CD1c-positive myeloid dendritic cell (primary cell): ENCODE results near the gene DLG2.

Source experiments
- DNase-seq: peaks from one replicate; pipeline ENCODE4 v3.0.0-alpha.2; 2016; ENCODE audit errors: extremely low spot score

Gene DLG2

GRCh38 chr11:84289381-84289906 is 1337.7 kb downstream of the DLG2 start:
- DNase-seq, result no peak

DNA sequence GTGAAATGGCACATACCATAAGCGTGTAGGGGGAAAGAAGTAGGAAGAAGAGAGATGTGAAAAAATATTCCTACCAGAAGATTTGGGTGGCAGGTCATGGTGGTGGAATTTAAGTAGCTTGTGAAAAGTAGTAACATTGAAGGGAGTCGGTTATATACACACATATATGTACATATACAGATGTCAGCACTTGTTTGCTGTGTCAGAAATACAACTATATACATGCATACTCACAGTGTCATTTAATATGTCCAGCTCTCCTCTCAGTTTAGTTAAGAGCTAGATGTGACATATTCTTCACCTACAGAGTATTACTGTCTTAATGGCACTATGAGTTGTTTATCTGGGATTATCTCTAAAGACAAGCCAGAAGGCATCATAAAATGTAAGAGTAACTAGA is 1353.6 kb downstream of the DLG2 start:
- no peak for DNase-seq

- no peak for DNase-seq
Observed at GRCh38 chr11:84270466-84270865, 1356.7 kb downstream of the DLG2 start.

DNA sequence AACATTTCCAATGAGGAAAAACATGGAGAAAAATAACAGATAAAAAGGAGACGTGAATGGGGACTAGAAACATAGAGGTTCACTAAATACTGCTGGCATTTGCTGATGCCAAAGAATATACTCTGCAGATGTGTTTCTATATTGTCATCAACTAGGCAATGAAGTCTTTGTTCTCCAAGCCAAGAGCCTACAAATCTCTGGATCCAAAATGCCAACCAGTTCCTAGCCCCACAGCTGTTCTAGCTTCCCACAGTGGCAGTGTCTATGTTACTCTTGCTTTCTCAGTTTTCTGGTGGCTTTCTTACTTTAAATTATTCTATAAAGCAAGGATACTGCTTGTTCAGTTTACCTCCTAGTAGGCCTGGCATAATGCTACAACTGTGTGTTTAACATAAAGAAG is 1363.1 kb downstream of the DLG2 start:
- no peak for DNase-seq

- no peak for DNase-seq
Observed at GRCh38 chr11:84261707-84262106, 1365.4 kb downstream of the DLG2 start.

DNA sequence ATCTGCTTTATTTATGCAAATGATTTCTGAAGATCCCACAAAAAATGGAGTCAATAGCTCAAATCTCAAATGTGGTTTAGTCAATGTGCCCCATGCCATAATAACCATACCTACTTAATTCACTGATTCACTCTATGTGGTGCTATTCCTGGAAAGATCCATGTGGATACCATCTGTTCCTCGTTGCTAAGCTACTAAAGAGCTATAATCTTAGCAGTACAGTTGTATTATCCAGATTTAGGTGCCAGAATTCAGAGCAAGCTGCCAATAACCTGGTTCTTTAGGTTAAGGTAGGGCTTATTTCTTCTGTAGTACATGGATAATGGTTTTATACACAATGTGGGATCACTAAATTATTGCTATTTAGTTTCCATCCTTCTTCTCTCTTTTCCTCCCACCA is 1366.3 kb downstream of the DLG2 start:
- DNase-seq, result no peak

DNA sequence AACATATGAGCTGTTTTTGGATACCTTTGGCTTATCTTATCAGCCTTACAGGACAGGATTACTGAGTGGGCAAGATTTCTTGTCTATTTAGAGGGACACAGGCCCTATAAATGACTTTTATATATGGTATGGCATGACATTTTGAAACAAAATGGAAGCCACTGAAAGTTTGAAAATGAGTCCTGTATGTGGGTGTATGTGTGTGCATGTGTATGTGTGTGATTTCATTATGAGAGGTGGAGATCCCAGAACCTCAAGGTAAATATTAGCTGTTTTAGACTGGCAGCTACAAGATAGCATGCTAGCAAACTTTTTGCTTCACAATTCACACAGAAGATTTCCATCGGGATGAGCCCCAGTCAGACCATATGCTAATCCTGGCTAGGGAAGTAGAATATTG is 1370.5 kb downstream of the DLG2 start:
- DNase-seq, result no peak

DNA sequence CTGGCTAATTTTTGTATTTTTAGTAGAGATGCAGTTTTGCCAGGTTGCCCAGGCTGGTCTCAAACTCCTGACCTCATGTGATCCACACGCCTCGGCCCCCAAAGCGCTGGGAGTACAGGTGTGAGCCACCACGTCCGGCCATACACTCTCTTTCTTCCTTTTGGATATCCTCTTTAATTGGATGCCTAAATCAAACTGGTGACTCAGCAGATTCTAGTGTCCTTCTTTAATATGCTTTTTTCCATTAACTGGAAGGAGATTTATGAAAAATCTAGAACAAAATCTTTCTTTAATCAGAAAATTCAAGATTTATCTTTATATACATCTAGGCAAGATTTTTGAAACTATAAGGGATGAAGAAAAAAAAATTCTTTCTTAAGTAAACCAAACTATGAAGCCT is 1371.7 kb downstream of the DLG2 start:
- DNase-seq, result no peak

DNA sequence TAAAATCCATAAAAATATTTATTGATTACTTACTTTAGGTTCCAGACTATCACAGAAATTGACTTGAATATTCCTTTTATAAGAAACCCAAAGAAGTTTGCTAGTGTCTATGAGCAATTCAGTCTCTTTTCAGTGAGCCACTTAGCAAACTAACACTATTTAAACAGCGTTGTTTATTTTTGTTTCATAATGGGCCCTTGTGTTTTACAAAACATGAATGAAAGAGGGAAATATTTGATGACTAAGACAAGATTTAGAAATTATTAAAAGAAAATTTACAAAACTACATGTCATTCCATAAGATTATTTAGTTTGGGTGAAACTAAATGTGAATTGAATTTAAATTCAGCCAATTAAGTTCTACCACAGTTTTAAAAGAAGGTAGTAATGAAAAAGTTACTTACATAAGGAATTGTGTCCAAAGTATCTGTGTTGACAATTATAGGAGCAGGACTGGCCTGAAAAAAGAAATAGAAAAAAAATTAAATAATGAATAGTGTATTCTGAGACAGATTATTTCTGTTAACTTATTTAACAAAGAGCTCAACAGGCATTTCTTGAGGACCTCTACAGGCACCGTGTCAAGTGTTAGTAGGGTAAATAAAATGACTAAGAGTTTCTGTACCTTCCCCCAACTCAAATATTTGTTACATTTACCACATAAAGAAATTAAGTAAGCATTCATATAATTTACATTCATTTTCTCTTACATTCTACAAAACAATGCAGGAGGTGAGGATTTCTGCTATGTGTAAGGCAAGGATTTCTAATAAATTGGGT is 1376.1 kb downstream of the DLG2 start:
- DNase-seq, result no peak

DNA sequence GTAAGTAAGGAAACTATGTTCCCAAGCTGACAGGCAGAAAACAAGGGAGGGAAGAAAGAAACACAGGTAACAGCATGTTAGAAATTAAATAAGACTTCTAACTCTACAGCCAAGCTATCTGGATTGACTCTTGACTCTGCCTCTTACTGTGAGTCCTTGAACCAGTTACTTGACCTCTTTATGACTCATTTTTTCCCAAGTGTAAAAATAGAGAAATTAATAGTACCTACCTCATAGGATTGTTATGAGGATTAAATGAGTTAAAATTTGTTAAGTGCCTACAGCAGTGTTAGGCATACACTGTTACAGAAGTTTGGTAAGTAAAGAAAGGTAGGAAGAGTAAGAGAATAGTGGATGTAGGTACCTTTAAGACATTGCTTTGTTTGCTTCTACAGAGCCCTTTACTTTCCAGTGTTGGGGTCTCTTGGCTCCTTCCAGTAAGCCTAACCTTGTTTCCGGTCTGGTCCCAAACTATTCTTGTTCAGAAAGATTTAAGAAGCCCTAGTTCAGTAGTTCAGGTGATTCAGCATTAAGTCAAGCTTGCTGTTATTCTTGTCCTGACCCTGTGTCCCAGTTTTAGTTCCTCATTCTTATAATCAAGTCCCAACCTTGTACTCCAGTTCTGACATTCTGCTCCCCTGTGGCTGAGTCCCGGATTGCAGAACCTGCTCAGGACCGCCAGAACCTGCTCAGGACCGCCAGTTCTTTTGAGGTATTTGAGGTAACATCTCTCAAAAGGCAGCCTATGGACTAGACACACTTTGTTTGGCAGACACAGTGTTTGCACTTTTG is 1377.6 kb downstream of the DLG2 start:
- no peak for DNase-seq

GRCh38 chr11:84247926-84248325 is 1379.2 kb downstream of the DLG2 start:
- DNase-seq, result no peak

DNA sequence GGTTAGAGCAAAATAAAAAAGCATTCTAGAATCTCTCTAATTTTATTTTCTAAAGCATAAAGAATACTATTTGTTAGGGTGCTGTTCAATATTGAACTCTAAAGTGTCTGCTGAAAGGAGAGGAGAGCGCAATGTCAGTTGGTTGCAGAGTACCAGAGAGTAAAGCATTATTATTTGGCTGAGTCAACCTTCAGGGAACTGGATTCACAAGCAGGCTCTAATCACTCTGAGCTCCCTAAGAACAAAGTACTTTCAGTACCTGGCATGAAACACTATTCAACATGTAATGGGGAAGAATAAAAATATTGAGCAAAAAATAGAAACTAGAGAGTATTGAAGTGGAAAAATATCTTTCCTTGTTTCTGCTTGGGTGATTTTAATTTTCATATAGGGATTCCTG is 1380.0 kb downstream of the DLG2 start:
- DNase-seq, result no peak

GRCh38 chr11:84243629-84244263 is 1383.4 kb downstream of the DLG2 start:
- no peak for DNase-seq

GRCh38 chr11:84241343-84242131 is 1385.6 kb downstream of the DLG2 start:
- no peak for DNase-seq

GRCh38 chr11:84240847-84241246 is 1386.3 kb downstream of the DLG2 start:
- DNase-seq, result no peak

- no peak for DNase-seq
Observed at GRCh38 chr11:84236436-84236835, 1390.7 kb downstream of the DLG2 start.

- DNase-seq, result no peak
Observed at GRCh38 chr11:84234462-84235202, 1392.5 kb downstream of the DLG2 start.

DNA sequence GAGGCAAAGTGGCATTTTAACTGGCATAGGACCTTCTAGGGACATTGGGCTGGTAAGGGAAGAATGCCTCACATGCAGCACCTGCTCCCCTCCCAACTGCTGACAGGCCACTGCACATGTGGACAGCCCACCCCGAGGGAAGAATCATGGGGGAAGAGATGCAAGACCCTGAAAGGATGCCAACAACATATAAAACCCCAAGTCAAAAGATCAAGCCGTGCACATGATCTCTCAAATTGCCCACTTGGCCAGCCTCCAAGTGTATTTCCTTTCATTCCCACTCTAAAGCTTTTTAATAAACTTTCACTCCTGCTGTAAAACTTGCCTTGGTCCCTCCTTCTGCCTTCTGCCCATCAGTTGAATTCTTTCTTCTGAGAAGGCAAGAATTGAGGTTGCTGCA is 1393.1 kb downstream of the DLG2 start:
- DNase-seq, result no peak

- DNase-seq, result no peak
Observed at GRCh38 chr11:84232511-84232910, 1394.6 kb downstream of the DLG2 start.

DNA sequence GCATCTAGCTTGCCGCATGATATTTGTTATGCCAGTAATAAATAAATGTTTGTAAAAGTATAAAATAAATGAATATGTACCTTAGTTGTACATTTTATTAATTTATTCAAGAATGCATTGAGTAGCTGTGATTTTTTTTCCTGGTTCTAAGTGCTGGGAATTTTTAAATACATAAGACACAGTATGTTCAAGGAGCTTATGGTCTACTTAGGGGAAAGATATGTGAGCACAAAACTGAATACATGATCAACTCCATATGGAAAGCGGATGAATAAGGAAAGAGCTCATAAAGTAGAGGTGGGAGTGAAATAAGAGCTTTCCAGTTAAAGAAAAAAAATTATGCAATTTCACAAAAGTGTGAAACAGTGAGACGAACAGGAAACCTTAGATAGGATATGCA is 1396.7 kb downstream of the DLG2 start:
- no peak for DNase-seq
